Activated CD8-positive, alpha-beta memory T cell treated with anti-CD3 and anti-CD28 coated beads for 24 hours (primary cell): ENCODE measurements around the gene NTRK2.
"Not testable (repeated sequence)": the region's sequence is repeated elsewhere in the genome, so short reads cannot be mapped to it uniquely, and the experiment has no call there.

Experiments used
- DNase-seq: peaks from one replicate; pipeline ENCODE4 v3.0.0-alpha.2; 2020

Gene NTRK2

DNA sequence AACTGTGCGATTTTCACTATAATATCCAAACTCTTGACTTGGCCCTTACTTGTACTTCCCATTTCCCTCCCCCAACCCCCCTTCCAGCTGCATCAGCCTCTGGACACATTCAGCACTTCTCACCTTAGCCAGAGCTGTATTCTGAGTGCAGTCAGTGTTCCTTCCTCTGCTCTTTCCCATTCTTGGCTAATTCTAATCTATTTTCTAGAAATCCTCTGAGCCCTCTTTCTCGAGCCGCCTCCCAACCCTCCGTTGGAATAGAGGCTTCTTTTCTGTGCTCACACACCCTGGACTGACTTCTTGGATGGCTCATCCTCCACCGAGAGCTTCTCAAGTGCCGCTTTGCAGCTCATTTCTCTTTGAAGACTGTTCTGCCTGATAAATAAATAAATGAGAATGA, 188.8 kb downstream of the NTRK2 start:
- DNase-seq: no peak

GRCh38 chr9:84860249-84861115, 191.0 kb downstream of the NTRK2 start:
- no peak for DNase-seq

GRCh38 chr9:84861455-84861854, 191.9 kb downstream of the NTRK2 start:
- DNase-seq: no peak

- no peak for DNase-seq
Observed at GRCh38 chr9:84862308-84862707, 192.8 kb downstream of the NTRK2 start.

DNA sequence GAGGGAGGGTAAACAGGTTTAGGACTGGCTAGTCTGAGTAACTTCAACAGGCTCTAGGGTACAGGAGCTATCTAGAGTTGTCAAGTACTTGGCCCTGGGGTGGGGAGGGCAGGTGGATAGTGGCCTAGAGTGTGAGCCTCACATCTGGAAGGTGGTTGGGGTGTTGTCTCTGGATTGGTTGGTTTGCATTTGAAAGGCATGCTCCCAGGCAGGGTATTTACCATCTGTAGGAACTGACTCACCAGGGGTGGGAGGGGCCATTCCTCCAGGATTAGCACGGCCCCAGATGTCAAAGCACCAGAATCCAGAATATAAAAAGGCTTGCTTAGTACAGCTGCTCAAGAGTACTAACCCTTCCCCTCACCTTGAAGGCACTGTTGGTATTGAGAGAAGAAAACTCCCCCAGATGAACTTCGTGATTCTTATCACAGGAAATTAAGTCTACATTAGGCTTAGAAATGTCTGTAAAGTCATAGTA, 193.3 kb downstream of the NTRK2 start:
- no peak for DNase-seq

DNA sequence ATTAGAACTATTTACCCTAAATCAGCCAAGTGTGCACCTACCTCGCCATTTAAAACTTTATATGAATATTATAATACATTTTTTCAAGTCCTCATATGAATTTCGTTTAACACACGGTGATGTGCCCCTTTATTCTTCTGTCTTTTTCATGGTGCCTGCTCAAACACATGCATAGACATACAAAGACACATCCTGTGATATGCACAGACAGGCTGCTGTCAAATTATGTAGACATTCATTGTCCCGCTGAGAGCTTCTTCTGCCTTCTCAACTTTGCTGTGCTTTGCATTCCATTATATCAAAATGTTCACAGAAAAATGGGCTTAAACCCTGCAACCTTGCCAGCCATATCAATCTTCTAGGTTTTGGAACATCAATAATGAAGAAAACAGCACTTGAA, 193.8 kb downstream of the NTRK2 start:
- no peak for DNase-seq

GRCh38 chr9:84866396-84867175, 197.1 kb downstream of the NTRK2 start:
- DNase-seq: no peak

GRCh38 chr9:84867186-84867585, 197.7 kb downstream of the NTRK2 start:
- DNase-seq: no peak

GRCh38 chr9:84869091-84869490, 199.6 kb downstream of the NTRK2 start:
- no peak for DNase-seq

DNA sequence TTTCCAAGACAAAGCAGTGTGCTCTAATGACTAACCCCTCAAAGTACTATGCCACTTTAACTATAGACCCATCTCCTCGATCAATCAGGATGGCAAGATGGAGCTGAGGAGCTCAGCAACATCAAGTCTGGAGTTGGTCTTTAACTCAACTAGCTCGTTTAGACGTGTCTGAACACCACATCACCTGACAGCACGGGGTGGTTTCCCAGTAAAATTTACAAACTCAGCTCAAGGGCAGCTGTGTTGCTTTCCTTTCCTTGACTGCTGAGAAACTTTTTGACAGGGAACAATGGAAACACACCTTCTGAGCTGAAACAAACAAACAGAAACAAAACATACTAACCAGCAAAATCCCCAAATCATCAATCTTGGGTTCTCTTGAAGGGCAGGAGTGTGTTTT, 202.5 kb downstream of the NTRK2 start:
- DNase-seq: no peak

GRCh38 chr9:84874022-84874421, 204.5 kb downstream of the NTRK2 start:
- no peak for DNase-seq

- no peak for DNase-seq
Observed at GRCh38 chr9:84874596-84874995, 205.1 kb downstream of the NTRK2 start.

GRCh38 chr9:84875193-84875592, 205.7 kb downstream of the NTRK2 start:
- no peak for DNase-seq

DNA sequence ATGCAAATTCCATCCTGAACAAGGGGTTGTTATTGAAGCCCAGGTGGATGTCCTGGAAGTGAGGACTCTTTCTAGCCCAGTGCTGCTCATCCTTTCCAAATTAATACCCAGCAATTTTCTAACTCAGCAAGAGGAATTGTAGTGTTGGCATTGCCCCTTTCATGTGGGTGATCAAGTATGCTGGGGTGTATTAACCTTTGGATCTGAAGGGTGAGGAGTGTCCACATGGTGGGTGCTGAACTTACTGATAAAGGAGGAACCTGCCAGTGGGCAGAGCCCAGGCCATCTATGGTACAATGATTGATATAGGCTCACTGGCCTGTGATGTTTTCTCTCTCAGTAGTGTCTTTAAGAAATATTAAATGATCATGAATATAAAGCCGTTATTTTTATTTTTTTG, 210.1 kb downstream of the NTRK2 start:
- DNase-seq: no peak

DNA sequence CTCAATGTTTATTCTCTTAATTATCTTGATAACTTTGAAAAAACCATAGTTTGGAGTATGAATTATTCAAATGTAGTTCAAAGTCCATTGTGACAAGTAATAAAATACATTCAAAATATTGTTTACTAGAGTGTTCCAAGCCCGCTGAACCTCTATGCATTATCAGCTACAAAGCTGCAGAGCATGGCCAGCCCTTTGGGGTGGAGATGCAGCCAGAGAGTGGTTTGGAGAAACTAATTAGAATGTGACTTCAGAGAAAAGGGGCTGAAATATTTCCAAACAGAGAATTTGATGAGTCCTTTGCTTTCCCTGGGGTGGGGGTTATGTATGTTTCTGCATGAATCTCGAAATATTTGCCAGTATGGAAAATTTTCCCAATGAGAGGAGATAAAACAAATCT, 211.3 kb downstream of the NTRK2 start:
- DNase-seq: no peak

GRCh38 chr9:84886866-84887265, 217.3 kb downstream of the NTRK2 start:
- DNase-seq: no peak

DNA sequence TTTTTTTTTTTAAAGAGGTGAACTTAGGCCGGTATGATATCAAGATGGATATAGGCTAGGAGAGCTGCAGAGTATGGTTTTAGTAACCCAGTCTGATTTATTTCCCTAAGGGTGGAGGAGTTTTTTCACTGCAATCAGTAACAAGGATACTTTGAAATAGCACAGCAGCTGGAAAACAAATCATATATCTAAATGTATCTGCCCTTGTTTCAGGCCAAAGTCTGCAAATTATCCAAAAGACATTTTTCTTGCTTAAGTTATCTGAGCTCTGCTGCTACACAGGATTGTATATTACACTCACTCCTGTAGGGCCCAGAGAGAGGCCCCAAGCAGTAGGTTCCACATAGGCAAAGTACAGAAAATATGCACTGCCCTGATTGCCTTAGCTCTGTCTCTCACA, 222.4 kb downstream of the NTRK2 start:
- DNase-seq: no peak

- no peak for DNase-seq
Observed at GRCh38 chr9:84893419-84894128, 224.0 kb downstream of the NTRK2 start.

DNA sequence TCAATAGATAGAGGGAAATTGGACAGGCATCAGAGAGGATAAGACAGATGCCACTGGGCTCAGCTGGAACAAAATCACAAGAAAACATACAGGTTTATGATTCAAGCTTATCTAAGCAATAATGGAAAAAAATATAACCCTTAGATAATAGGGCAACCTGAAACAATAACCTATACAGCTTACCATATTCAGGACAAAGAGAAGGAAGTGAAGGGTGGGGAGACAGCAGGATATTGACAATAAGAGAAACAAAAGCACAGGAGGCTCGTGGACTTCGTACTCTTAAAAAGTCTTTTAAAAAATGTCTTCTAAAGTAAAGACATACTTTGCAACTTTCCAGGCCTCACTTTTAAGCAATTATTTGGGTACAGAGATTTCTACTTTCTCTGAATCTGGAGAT, 225.3 kb downstream of the NTRK2 start:
- no peak for DNase-seq

- DNase-seq: no peak
Observed at GRCh38 chr9:84897362-84898094, 228.0 kb downstream of the NTRK2 start.

DNA sequence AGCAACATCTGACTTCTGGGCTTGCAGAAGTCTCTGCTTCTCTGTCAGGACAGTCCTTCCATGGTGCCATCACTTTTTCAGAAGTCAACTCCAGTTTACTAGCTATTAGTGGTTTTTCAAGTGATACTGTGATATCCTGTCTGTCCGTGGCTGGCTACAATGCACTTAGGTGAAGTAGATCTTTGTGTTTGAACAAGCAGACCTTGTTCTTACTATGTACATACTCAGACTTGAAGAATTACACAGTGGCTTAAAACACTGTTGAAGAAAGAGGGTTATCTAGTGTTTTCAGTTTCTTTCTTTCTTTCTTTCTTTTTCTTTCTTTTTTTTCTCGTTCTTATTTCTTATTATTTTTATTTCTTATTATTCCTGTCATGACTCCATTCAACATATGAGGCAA, 228.7 kb downstream of the NTRK2 start:
- no peak for DNase-seq

- not testable (repeated sequence) for DNase-seq
Observed at GRCh38 chr9:84898618-84899017, 229.1 kb downstream of the NTRK2 start.

GRCh38 chr9:84899326-84899725, 229.8 kb downstream of the NTRK2 start:
- DNase-seq: no peak
